Type B pancreatic cell (in vitro differentiated cells): ENCODE data around the gene SFSWAP. TPM values are rescaled to one million over a fixed set of nuclear protein-coding genes. Genes with fewer than 3 reads are reported as not detected.

ENCODE experiments used
- DNase-seq: peaks from one replicate; pipeline ENCODE4 v3.0.0; 2021; ENCODE audit warnings: mixed read lengths; ENCODE audit not compliant: unreplicated experiment; ENCODE audit errors: extremely low spot score
- H3K27ac Mint-ChIP-seq: 2 replicates; pipeline ENCODE4 v1.8.0; 2021; ENCODE audit warnings: mild to moderate bottlenecking, mixed read lengths
- H3K27me3 Mint-ChIP-seq: 2 replicates; pipeline ENCODE4 v1.8.0; 2021; ENCODE audit warnings: mixed read lengths
- H3K36me3 Mint-ChIP-seq: 2 replicates; pipeline ENCODE4 v1.8.0; 2021; ENCODE audit warnings: mixed read lengths
- H3K4me1 Mint-ChIP-seq: one replicate; pipeline ENCODE4 v1.8.0; 2021; ENCODE audit warnings: mixed read lengths; ENCODE audit not compliant: unreplicated experiment
- H3K4me3 Mint-ChIP-seq: 2 replicates; pipeline ENCODE4 v1.8.0; 2021; ENCODE audit warnings: mild to moderate bottlenecking, mixed read lengths
- H3K9me3 Mint-ChIP-seq: 2 replicates; pipeline ENCODE4 v1.8.0; 2021; ENCODE audit warnings: mixed read lengths
- CTCF ChIP-seq: fragments of 200-600 bp; sonication (generic); conservative IDR thresholded peaks from 2 replicates; pipeline ENCODE4 v1.5.0; 2021; ENCODE audit warnings: antibody characterized with exemption, mild to moderate bottlenecking
- total RNA-seq: library from RNA; stranded (reverse); gene quantifications from 2 replicates; pipeline ENCODE4 v1.2.1, GENCODE V29; 2021; ENCODE audit warnings: low replicate concordance

Gene SFSWAP
- total RNA-seq, 1 donor from 2014 or later: 59.3 TPM

GRCh38 chr12:131709226-131709625, 1.7 kb upstream of the SFSWAP start:
- H3K9me3 Mint-ChIP-seq: peaks cover 6% of the 10 kb centered on the region
- H3K27ac Mint-ChIP-seq: peak overlapping the region; percentile 97
- DNase-seq: no peak
- peaks cover 3% of the 10 kb centered on the region for H3K36me3 Mint-ChIP-seq
- peak overlapping the region; percentile 98 for H3K4me3 Mint-ChIP-seq
- H3K4me1 Mint-ChIP-seq: peaks cover 27% of the 10 kb centered on the region
- TF ChIP-seq CTCF: no peak
- peaks cover 12% of the 10 kb centered on the region for H3K27me3 Mint-ChIP-seq

- DNase-seq: no peak
- TF ChIP-seq CTCF: no peak
- Mint-ChIP-seq H3K27me3 (peaks cover 7% of the 10 kb centered on the region), H3K4me1 (peaks cover 27% of the 10 kb centered on the region), H3K27ac (peak overlapping the region; percentile 97), H3K9me3 (peaks cover 6% of the 10 kb centered on the region), H3K36me3 (peaks cover 11% of the 10 kb centered on the region), H3K4me3 (peak overlapping the region; percentile 98)
Observed at GRCh38 chr12:131711551-131712205, 788 bp downstream of the SFSWAP start.

GRCh38 chr12:131713349-131713748, 2.5 kb downstream of the SFSWAP start:
- peak overlapping the region; percentile 18 for H3K27ac Mint-ChIP-seq
- DNase-seq: no peak
- H3K27me3 Mint-ChIP-seq: no peaks in the 10 kb centered on the region
- peak overlapping the region; percentile 73 for H3K4me3 Mint-ChIP-seq
- no peak for TF ChIP-seq CTCF
- H3K36me3 Mint-ChIP-seq: peaks cover 17% of the 10 kb centered on the region
- H3K4me1 Mint-ChIP-seq: peaks cover 27% of the 10 kb centered on the region
- peaks cover 6% of the 10 kb centered on the region for H3K9me3 Mint-ChIP-seq

- DNase-seq: peak; percentile 18
- peaks cover 21% of the 10 kb centered on the region for H3K36me3 Mint-ChIP-seq
- no peak for TF ChIP-seq CTCF
- H3K27me3 Mint-ChIP-seq: no peaks in the 10 kb centered on the region
- H3K4me1 Mint-ChIP-seq: peaks cover 22% of the 10 kb centered on the region
- H3K27ac Mint-ChIP-seq: no peak overlapping the region
- H3K4me3 Mint-ChIP-seq: no peak overlapping the region
- peaks cover under 1% of the 10 kb centered on the region for H3K9me3 Mint-ChIP-seq
Observed at GRCh38 chr12:131714759-131715158, 3.9 kb downstream of the SFSWAP start.

- no peak for DNase-seq
Observed at GRCh38 chr12:131716282-131716681, 5.4 kb downstream of the SFSWAP start.

More at GRCh38 chr12:131716282-131716681, 5.4 kb downstream of the SFSWAP start:
- peaks cover 33% of the 10 kb centered on the region for H3K36me3 Mint-ChIP-seq
- no peaks in the 10 kb centered on the region for H3K27me3 Mint-ChIP-seq
- H3K4me1 Mint-ChIP-seq: peaks cover 17% of the 10 kb centered on the region
- H3K4me3 Mint-ChIP-seq: no peak overlapping the region
- no peaks in the 10 kb centered on the region for H3K9me3 Mint-ChIP-seq
- TF ChIP-seq CTCF: no peak
- H3K27ac Mint-ChIP-seq: no peak overlapping the region
